NCI-H187 treated with DMSO at 0.1 percent for 48 hours (cell line): ENCODE data around the gene NWD2.
A peak's percentile ranks its signal among the peaks of the same experiment; 100 is the strongest.

Experiments
- DNase-seq: peaks from one replicate; lab custom pipeline; 2025; lab: John Stamatoyannopoulos, UW

NWD2 gene

DNA sequence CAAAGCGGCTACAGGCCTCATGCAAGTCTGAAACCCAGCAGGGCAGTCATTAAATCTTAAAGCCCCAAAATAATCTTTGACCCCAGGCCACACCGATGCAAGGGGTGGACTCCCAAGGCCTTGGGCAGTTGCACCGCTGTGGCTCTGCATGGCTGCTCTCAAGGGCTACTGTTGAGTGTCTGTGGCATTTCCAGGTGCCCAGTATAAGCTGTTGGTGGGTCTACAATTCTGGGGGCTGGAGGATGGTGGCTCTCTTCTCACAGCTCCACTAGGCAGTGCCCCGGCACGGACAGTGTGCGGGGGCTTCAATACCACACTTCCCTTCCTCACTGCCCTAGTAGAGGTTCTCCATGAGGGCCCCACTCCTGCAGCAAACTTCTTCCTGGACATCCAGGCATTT lies 60.1 kb downstream of the NWD2 start:
- no peak for DNase-seq

DNA sequence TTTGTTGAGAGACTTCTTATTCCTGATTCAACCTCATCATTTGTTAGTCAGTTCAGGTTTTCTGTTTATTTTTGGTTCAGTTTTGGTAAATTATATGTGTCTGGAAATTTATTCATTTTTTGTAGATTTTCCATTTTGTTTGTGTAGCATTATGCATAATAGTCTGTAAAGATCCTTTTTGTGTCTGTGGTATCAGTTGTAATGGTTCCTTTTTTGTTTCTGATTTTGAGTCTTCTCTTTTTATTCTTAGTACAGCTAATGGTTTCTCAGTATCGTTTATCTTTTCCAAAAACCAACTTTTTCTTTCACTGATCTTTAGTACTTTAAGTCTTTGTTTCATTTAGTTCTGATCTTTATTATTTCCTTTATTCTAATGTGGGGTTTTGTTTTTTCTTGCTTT lies 61.4 kb downstream of the NWD2 start:
- no peak for DNase-seq

DNA sequence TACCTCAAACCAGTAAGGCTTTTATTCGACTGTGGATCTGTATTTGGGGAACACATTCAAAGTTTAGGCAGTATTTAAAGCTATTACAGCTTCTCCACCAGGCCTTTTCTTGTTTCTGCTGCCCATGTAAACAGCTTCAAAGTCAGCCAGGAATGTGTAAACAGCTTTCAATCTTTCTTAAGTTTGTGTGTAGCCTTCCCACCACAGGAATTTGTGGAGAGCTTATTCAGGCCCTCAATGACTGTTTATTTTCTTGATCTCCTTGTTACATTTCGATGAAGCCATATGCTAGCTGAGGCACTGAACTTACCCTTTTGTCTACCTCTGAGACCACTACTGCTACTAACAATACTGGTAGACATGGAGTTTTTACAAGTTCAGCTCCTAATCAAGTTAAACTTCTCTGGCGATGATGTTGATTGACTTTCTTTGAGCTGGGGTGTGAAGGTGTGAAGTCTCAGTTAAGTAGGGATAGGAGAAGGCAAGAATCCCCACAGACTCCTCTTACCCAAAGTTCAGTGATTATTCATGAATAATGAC lies 72.6 kb downstream of the NWD2 start:
- DNase-seq, result no peak

GRCh38 chr4:37320513-37321235 lies 76.1 kb downstream of the NWD2 start:
- DNase-seq, result no peak

DNA sequence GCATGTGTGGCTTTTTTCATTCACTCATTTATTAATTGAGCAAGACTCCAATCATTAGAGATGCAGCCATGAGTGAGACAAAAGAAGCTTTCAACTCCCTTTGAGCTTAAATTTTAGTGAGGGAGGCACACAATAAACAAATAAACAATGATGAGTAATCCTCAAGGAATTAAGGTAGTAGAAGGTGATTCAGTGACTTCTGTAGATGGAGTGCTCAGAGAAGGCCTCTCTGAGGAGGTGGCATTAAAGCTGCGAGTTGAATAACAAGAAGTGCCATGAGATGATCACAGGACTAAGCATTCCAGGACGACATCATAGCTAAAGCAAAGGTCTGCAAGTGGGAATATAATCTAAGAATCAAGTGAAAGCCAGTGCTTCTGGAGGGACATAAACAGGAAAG lies 77.6 kb downstream of the NWD2 start:
- DNase-seq, result no peak

DNA sequence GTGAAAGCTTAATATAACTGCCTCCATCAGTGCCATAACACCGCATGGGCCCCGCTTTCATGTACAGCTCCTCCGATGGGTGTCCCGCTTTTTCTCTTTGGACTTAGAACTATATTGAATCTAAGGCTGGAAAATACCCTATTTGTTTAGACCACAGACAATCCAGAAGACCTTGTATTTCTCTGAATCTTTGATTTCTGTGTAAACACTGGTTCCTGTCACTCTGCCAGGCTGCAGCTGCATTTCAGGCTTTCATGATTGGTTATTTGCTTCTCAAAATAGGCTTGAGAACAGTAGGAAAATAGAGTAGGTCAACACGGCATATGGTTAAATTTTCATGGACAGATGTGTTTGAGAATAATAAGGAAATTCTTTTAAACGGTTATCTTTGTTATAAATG lies 80.0 kb downstream of the NWD2 start:
- DNase-seq, result no peak

- no peak for DNase-seq
These were observed 82.3 kb downstream of the NWD2 start for GRCh38 chr4:37326852-37327251.

- peak; percentile 77 for DNase-seq
These were observed 94.4 kb downstream of the NWD2 start for GRCh38 chr4:37338972-37339371.

DNA sequence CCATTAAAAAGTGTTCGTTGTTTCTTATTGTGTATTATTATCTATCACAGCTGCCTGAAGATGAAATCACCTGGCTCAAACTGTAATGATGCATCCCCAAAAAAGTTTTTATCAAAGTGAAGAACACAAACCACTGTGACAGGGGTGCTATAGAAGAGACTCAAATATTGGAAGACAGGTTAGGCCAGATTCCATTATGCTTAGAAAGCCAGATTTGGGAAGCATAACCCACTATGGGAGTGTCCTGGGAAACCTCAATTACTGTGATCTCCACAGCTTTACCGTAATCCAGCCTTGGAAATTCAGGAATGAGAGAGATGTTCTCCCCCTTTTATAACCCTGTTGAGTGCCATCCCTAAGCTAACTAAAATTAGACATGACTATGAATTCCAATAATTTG lies 114.2 kb downstream of the NWD2 start:
- DNase-seq, result no peak

GRCh38 chr4:37359261-37359660 lies 114.7 kb downstream of the NWD2 start:
- DNase-seq, result no peak

DNA sequence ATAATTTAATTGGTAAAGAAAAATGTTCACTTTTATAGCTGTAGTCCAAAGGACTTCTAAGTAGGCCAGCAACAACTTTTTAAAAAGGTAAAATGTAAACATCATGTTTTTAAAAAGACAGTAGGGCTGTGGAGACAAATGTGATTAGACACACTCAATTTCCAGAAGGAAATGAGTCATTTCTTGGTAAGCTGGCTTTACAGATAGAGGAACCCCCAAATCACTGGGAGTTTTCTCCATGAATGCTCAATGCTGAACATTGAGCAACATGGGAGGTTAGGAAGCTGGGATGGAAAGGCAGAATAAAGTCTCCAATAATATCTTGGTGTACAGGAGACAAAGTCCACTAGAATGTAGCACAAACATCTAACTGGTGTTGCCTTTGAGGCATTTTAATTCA lies 121.3 kb downstream of the NWD2 start:
- no peak for DNase-seq

DNA sequence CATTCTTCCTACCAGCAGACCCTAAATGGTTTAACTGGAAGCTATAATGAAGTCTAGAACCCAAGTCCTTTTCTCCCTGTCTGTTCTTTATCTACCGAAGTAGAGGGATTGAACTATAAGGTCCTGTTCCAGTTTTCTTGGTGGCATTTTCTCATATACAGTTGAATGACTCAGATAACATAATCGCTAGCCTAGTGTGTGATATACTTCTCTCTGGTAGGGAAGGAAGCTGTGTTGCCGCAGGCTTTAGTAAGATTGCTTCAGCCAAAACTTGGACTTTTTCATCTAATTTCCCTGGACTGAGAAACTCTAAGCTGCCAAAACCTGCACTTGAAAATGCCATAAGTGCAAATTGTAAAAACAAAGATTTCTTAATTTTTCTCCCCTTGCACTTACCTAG lies 123.4 kb downstream of the NWD2 start:
- DNase-seq, result no peak

DNA sequence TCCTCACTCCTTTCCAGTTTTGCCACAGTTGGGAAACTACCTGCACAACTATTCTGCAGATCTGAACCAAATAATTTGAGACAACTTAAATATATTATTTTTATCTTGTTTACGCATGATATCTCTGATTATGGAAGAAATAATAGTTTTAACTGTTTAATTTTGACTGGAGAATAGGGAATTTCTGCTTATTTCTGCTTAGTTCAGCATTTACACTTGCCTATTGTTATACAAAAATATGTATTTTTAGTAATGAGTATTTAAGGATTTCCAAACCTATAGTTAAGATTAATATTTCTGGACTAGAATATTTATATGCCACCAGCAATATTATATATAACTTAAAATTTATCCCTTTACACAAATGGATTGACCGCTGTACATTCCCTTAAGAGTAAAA lies 125.5 kb downstream of the NWD2 start:
- no peak for DNase-seq

DNA sequence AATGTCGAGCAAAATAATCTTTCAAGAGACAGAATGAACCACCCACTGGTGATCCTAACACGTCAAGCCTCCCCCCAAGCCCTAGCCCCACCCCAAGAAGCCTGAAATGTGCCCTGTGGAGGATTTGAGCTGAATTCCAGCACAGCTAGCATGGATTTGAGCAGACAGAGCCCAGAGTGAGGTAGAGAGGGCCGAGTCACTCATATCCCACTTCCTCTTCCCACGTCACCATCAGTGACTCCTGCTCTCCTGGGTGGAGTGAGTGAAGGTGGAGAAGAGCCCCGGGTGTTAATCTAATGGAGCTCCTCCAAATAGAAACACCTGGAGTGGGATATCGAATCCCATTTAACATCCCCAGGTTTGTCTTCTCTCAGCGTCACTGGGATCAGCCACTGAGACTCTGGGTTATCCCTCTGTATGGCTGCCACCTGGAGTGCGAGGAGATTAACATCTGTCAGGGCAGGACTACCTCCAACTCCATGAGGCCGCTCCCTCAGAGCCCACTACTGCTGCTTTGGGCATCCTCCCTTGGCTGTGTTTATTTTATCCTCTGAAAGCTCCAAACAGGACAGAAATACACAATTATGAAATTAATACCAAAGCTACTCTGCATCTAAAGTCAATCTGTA lies 136.6 kb downstream of the NWD2 start:
- DNase-seq, result no peak

DNA sequence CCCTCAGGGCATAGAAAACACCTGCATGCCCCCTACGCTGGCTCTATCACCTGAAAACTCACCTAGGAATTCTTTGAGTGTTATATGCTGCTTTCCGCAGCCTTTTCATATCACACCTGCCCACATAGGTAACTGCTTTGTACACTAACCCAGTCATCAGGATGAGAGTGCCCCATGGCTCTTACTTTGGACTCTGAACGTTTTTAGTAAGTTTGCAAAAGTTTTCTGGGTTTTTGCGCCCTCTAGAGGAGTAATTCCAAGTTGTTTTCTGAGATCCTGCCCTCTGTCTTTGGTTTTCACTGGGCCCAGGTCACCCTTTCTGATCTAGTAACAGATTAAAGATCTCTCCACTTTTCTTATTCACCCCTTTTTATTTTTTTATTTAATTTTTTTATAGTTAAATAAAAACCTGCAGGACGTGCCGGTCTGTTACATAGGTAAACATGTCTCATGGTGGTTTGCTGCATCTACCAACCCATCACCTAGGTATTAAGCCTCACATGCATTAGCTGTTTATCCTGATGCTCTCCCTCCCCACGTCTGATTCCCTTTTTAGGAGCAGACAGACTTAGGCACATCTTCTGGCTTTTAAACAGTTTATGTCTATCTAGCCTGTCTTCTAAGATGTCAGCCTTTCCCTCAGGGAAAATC lies 139.2 kb downstream of the NWD2 start:
- DNase-seq, result peak; percentile 5

GRCh38 chr4:37385424-37385823 lies 140.9 kb downstream of the NWD2 start:
- DNase-seq, result no peak

- DNase-seq, result no peak
These were observed 144.3 kb downstream of the NWD2 start for GRCh38 chr4:37388681-37389365.

DNA sequence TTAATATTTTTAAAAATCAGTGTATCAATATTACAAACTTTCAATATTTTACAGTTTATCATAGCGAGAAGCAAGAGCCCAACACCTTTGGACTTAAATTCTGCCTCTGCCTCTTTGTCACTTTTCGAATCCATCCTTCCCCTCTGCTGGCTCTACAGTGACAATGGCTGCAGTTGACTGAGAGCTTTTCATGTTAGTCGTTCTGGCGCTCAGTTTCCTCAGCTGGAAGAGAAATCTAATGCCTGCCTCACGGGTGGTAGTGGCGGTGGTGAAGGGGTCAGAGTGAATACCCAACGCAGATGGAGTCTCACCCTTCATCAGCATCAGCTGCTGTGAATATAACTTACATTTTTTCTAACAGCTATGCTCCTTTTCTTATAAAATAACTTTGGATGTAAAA lies 144.8 kb downstream of the NWD2 start:
- DNase-seq, result no peak

- peak; percentile 47 for DNase-seq
These were observed 145.5 kb downstream of the NWD2 start for GRCh38 chr4:37389967-37390580.

- no peak for DNase-seq
These were observed 148.1 kb downstream of the NWD2 start for GRCh38 chr4:37392521-37393255.

- DNase-seq, result no peak
These were observed 148.8 kb downstream of the NWD2 start for GRCh38 chr4:37393321-37393720.
